NCI-H510A treated with DMSO at 0.1 percent for 48 hours (cell line): ENCODE data around the gene RGS10.

ENCODE experiments used
- DNase-seq: peaks from one replicate; lab custom pipeline; 2025; lab: John Stamatoyannopoulos, UW

The RGS10 gene

GRCh38 chr10:119518176-119518575, 24.3 kb downstream of the RGS10 start:
- DNase-seq = no peak

GRCh38 chr10:119517235-119518141, 25.0 kb downstream of the RGS10 start:
- no peak for DNase-seq

- no peak for DNase-seq
Measured at GRCh38 chr10:119516381-119517234, 25.9 kb downstream of the RGS10 start.

DNA sequence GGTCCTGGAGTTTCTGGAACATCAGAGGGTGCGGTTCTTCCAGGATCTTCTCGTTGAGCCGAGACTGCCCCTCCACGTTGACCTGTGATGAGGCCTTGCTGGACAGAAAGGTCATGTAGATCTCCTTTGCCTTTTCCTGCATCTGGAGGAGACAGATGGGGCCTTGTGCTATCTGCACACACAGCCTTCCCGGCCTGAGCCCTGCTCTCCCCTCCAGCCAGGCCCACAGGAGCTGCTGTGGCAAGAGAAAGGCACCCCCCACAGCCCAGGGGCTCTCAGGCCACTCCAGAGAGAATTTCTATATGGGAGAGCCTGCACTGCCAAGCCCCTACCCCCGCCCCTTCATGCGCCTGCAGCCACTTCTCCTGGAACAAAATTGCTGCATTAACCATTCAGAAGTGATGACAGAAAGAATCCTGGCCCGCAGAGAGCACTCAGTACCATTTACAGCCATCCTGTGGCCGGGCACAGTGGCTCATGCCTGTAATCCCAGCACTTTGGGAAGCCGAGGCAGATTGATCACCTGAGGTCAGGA, 26.9 kb downstream of the RGS10 start:
- DNase-seq = no peak

- DNase-seq = no peak
Measured at GRCh38 chr10:119514819-119515218, 27.7 kb downstream of the RGS10 start.

- no peak for DNase-seq
Measured at GRCh38 chr10:119511828-119512515, 30.5 kb downstream of the RGS10 start.

GRCh38 chr10:119509909-119510451, 32.5 kb downstream of the RGS10 start:
- no peak for DNase-seq

DNA sequence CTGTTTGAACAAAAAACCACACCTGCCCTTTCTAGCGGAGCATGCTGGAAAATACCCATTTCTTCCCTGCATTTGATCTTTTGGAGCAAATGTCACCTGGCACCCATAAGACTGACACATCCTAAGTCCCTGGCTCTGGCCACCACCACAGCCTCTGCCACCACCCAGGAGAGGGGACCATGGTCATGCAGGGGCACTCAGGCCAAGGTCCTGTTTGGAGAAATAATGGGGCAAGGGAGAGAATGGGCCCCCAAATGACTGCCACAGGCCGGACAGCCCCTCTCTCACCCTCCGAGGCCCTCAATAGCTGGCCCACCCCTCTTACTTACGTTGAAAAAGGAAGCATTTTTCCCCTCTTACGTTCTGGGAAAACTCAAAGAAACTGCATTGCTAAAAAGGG, 35.4 kb downstream of the RGS10 start:
- no peak for DNase-seq

GRCh38 chr10:119505588-119506315, 36.8 kb downstream of the RGS10 start:
- DNase-seq = no peak

- no peak for DNase-seq
Measured at GRCh38 chr10:119505131-119505551, 37.4 kb downstream of the RGS10 start.

- no peak for DNase-seq
Measured at GRCh38 chr10:119504651-119505050, 37.9 kb downstream of the RGS10 start.

DNA sequence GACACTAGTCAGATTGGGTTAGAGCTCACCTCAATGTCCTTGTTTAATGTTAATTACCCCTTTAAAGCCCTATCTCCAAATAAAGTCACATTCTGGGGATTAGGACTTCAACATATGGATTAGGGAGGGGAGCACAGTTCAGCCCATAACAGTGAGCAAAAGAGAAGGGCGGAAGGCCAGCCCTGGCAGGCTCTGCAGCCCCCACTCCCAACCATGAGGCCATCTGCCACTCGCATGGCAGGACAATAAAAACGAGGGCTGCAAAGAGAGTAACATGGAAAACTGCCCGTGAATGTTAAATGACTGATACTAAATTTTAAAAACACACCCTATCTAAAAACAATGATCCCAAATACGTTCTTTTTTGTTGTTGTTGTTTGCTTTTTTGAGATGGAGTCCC, 38.7 kb downstream of the RGS10 start:
- DNase-seq = no peak

- no peak for DNase-seq
Measured at GRCh38 chr10:119502618-119503155, 39.8 kb downstream of the RGS10 start.

GRCh38 chr10:119502209-119502608, 40.3 kb downstream of the RGS10 start:
- DNase-seq = no peak

DNA sequence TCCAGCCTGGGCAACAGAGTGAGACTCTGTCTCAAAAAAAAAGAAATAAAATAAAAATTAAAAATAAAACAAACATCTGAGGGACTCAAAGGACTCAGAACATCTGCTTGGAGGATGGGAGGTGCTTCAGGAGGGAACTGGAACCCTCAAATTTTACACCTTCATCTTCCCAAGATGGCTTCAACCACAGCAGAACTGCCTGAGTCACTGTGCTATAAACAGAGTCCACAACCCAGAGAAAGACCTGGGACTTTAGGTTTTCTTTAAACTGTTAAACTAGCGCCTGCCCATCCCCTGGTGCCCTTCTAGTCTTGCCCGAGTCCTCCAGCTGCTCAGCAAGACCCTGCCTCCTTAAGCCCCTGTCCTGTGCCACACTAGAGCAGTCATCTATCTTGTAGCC, 40.8 kb downstream of the RGS10 start:
- no peak for DNase-seq

DNA sequence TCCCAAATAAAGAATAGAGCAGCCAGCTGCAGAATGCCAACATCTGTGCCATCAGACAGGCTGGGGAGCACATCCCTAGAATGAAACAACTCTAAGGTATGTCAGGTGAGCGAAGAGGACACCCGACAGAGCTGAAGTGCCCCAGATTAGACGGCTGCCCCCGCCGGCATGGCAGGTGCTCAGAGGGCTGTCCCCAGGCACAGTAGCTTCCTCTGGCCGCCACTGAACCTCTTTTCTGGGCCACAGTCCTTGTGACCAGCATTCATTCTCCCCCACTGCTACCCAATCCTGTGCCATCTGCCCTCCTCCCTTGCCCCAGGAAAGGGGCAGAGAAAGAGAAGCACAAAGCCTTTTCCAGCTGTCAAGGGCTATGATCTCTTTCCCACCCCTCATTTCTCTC, 41.7 kb downstream of the RGS10 start:
- DNase-seq = no peak

DNA sequence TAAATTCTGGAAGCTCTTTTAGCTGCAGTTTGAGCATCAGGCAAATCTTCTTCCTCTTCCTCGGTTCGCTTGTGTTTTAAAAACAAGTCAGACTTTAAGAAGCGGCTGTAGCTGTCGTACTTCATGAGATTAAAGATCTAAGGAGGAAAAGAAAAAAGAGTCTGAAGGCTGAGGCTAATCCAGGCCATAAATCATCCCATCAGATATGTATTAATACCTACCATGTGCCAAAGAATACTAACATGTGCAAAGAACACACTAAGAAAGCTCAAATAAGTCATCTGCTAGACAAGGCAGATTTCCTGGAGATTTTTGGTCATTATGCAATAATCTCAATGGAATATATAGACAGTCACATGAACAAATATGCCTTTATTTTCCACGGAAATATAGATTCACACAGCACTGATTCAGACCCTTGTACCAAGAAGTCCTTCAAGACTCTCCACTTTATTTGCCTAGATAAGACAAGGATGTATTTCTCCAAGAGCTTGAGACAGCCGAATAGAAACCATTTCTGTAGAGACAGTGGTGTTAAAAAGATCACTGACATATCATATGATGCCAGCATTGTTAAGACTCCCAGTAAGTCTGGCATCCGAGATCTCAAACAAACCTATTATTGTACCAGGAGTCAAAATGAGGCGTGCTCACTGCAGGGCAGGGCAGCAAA, 42.3 kb downstream of the RGS10 start:
- no peak for DNase-seq

GRCh38 chr10:119499677-119500002, 42.9 kb downstream of the RGS10 start:
- DNase-seq = no peak

- DNase-seq = no peak
Measured at GRCh38 chr10:119498889-119499676, 43.4 kb downstream of the RGS10 start.

GRCh38 chr10:119497243-119497642, 45.3 kb downstream of the RGS10 start:
- DNase-seq = no peak
